ENCODE measurements around the gene HEATR3. TPM values are rescaled to one million over a fixed set of nuclear protein-coding genes. Genes with fewer than 3 reads are reported as not detected.
A peak's percentile ranks its signal among the peaks of the same experiment; 100 is the strongest.

The HEATR3 gene
- total and polyA plus RNA-seq, 2 of the 13 experiments (the other 11 are each of a cell fraction or from before 2014, with no cell fraction given), result 22.4 to 52.4 TPM

GRCh38 chr16:50154420-50154950, 88.7 kb downstream of the HEATR3 start (continued):
- TF ChIP-seq MEIS1 (CRISPR knock-in tag; IDR thresholded peaks at IDR 0.05; ENCODE audit: borderline replicate concordance), result 0 out of 2 replicates have a peak, but pooled peaks have one; percentile 10
- peak; percentile 12; the same call in 1 of the 2 replicates for TF ChIP-seq ZNF678 (CRISPR knock-in tag; IDR thresholded peaks at IDR 0.05)
- TF ChIP-seq HOXA9 (CRISPR knock-in tag; IDR thresholded peaks at IDR 0.05; ENCODE audit: borderline replicate concordance), result no peak
- no peak for TF ChIP-seq TCF12 (IDR thresholded peaks at IDR 0.05)
- TF ChIP-seq TCF12 (CRISPR knock-in tag; IDR thresholded peaks at IDR 0.05), result no peak
- TF ChIP-seq KAT7 (CRISPR knock-in tag; IDR thresholded peaks at IDR 0.05; ENCODE audit: borderline replicate concordance), result 0 out of 2 replicates have a peak, but pooled peaks have one; percentile 43
- 0 out of 2 replicates have a peak, but pooled peaks have one; percentile 7 for TF ChIP-seq SP2 (CRISPR knock-in tag; IDR thresholded peaks at IDR 0.05)
- TF ChIP-seq MBNL3 (CRISPR knock-in tag; conservative IDR thresholded peaks at IDR 0.05), result no peak
- TF ChIP-seq ZNF883 (CRISPR knock-in tag; IDR thresholded peaks at IDR 0.05; ENCODE audit: not compliant biosample characterization), result peak; percentile 8
- 0 out of 2 replicates have a peak, but pooled peaks have one; percentile 13 for TF ChIP-seq ZNF564 (CRISPR knock-in tag; IDR thresholded peaks at IDR 0.05)
- TF ChIP-seq ZBTB4 (CRISPR knock-in tag; IDR thresholded peaks at IDR 0.05; ENCODE audit: borderline replicate concordance), result no peak
- 0 out of 2 replicates have a peak, but pooled peaks have one; percentile 6 for TF ChIP-seq ESRRA (CRISPR knock-in tag; IDR thresholded peaks at IDR 0.05; ENCODE audit: low read depth)
- peak; percentile 5; the same call in 1 of the 2 replicates for TF ChIP-seq ZNF782 (CRISPR knock-in tag; IDR thresholded peaks at IDR 0.05; ENCODE audit: borderline replicate concordance)
- 0 out of 2 replicates have a peak, but pooled peaks have one; percentile 5 for TF ChIP-seq ZNF501 (CRISPR knock-in tag; IDR thresholded peaks at IDR 0.05)
- peak; percentile 37; the same call in 1 of the 2 replicates for TF ChIP-seq MAZ (IDR thresholded peaks at IDR 0.05; ENCODE audit: borderline replicate concordance, low read depth, low read length)
- TF ChIP-seq MAZ (CRISPR knock-in tag; IDR thresholded peaks at IDR 0.05; ENCODE audit: low read depth), result 0 out of 2 replicates have a peak, but pooled peaks have one; percentile 48
- peak; percentile 61; the same call in 1 of the 2 replicates for TF ChIP-seq ZNF546 (CRISPR knock-in tag; conservative IDR thresholded peaks at IDR 0.05)
- no peak for TF ChIP-seq REL (CRISPR knock-in tag; conservative IDR thresholded peaks at IDR 0.05)
- TF ChIP-seq ARHGAP35 (CRISPR knock-in tag; IDR thresholded peaks at IDR 0.05; ENCODE audit: borderline replicate concordance), result 0 out of 2 replicates have a peak, but pooled peaks have one; percentile 10
- TF ChIP-seq TFDP2 (CRISPR knock-in tag; IDR thresholded peaks at IDR 0.05), result peak; percentile 27; the same call in 1 of the 2 replicates
- TF ChIP-seq ZNF747 (CRISPR knock-in tag; IDR thresholded peaks at IDR 0.05; ENCODE audit: borderline replicate concordance), result no peak
- TF ChIP-seq ZNF567 (CRISPR knock-in tag; IDR thresholded peaks at IDR 0.05; ENCODE audit: borderline replicate concordance), result no peak

All from HepG2 (cell line).